NB4 (cell line): ENCODE measurements around the gene DCUN1D2.

Experiments
- DNase-seq: peaks from one replicate; pipeline ENCODE4 v3.0.0; 2010; ENCODE audit warnings: low read depth
- H3K4me3 ChIP-seq: one replicate; pipeline ENCODE4 v1.5.1; 2011; ENCODE audit warnings: mild to moderate bottlenecking, low read depth, low read length, moderate library complexity
- CTCF ChIP-seq: IDR thresholded peaks from one replicate; pipeline ENCODE4 v1.5.1; 2012; ENCODE audit warnings: low read depth, low read length
- MAX ChIP-seq: IDR thresholded peaks from 2 replicates; pipeline ENCODE4 v1.6.1; 2011; ENCODE audit warnings: low read depth, low read length
- MYC ChIP-seq: IDR thresholded peaks from 2 replicates; pipeline ENCODE4 v1.6.1; 2011; ENCODE audit warnings: low read depth, low read length
- POLR2A ChIP-seq: IDR thresholded peaks from 2 replicates; pipeline ENCODE4 v1.6.1; 2011; ENCODE audit warnings: mild to moderate bottlenecking; ENCODE audit not compliant: insufficient read length; ENCODE audit errors: extremely low read depth

The DCUN1D2 gene

GRCh38 chr13:113430378-113431110 is 60.0 kb downstream of the DCUN1D2 start:
- H3K4me3 ChIP-seq = no peak overlapping the region
- no peak for DNase-seq
- TF ChIP-seq POLR2A = no peak
- no peak for TF ChIP-seq MAX
- no peak for TF ChIP-seq MYC
- TF ChIP-seq CTCF = no peak

- H3K4me3 ChIP-seq = no peak overlapping the region
- no peak for TF ChIP-seq CTCF
- no peak for TF ChIP-seq POLR2A
- TF ChIP-seq MYC = no peak; the same call in 1 of the 2 replicates
- TF ChIP-seq MAX = no peak
- DNase-seq = peak; percentile 74
These were observed 60.9 kb downstream of the DCUN1D2 start for GRCh38 chr13:113429608-113429985.

GRCh38 chr13:113428871-113429607 is 61.5 kb downstream of the DCUN1D2 start:
- no peak overlapping the region for H3K4me3 ChIP-seq
- TF ChIP-seq MAX (no peak), CTCF (no peak), POLR2A (no peak), MYC (no peak)
- DNase-seq = no peak

GRCh38 chr13:113428469-113428865 is 62.0 kb downstream of the DCUN1D2 start:
- no peak for DNase-seq
- TF ChIP-seq MYC (no peak), CTCF (no peak), MAX (no peak), POLR2A (no peak)
- no peak overlapping the region for H3K4me3 ChIP-seq

GRCh38 chr13:113427562-113428468 is 62.7 kb downstream of the DCUN1D2 start:
- TF ChIP-seq MAX (no peak), MYC (no peak), CTCF (no peak), POLR2A (no peak)
- H3K4me3 ChIP-seq = no peak overlapping the region
- no peak for DNase-seq
